C4-2B (cell line): Measurements from ENCODE around the gene MAOA.

ENCODE experiments used
- H3K27ac ChIP-seq: fragments of 450-650 bp; 2 replicates; pipeline ENCODE4 v1.5.1; 2017
- CTCF ChIP-seq: fragments of 450-650 bp; conservative IDR thresholded peaks from 2 replicates; pipeline ENCODE4 v1.5.1; 2017; ENCODE audit warnings: mild to moderate bottlenecking
- ZFX ChIP-seq: fragments of 450-650 bp; IDR thresholded peaks from 2 replicates; pipeline ENCODE4 v1.6.1; 2017

Gene MAOA

GRCh38 chrX:43644124-43644701 is 11.9 kb upstream of the MAOA start:
- H3K27ac ChIP-seq, result no peak overlapping the region
- TF ChIP-seq CTCF (no peak), ZFX (no peak)

- no peak overlapping the region for H3K27ac ChIP-seq
- TF ChIP-seq CTCF, result no peak
- no peak for TF ChIP-seq ZFX
Measured at GRCh38 chrX:43646800-43647199, 9.3 kb upstream of the MAOA start.

- TF ChIP-seq ZFX, result no peak
- TF ChIP-seq CTCF, result peak; percentile 40
- H3K27ac ChIP-seq, result peak overlapping the region; percentile 96
Measured at GRCh38 chrX:43654431-43655150, 1.5 kb upstream of the MAOA start.

- peak; percentile 23 for TF ChIP-seq CTCF
- no peak for TF ChIP-seq ZFX
- H3K27ac ChIP-seq, result peak overlapping the region; percentile 96
Measured at GRCh38 chrX:43655151-43656004, 721 bp upstream of the MAOA start.

- no peak overlapping the region; the same call in 1 of the 2 replicates for H3K27ac ChIP-seq
- TF ChIP-seq CTCF (no peak), ZFX (no peak)
Measured at GRCh38 chrX:43657671-43658070, 1.6 kb downstream of the MAOA start.

- TF ChIP-seq CTCF (no peak), ZFX (no peak)
- H3K27ac ChIP-seq, result no peak overlapping the region
Measured at GRCh38 chrX:43661521-43662240, 5.6 kb downstream of the MAOA start.
